Activated CD8-positive, alpha-beta memory T cell treated with anti-CD3 and anti-CD28 coated beads for 36 hours (primary cell): ENCODE data around the gene KCNQ4. TPM values are rescaled to one million over a fixed set of nuclear protein-coding genes. Genes with fewer than 3 reads are reported as not detected.

Experiments
- CTCF ChIA-PET: fragments of 350-600 bp; sonication (Branson Sonifier 250); formaldehyde crosslinking; loops from one replicate; lab custom pipeline; 2021; ENCODE audit warnings: antibody characterized with exemption; lab: Charles Lee
- POLR2A ChIA-PET: fragments of 350-600 bp; sonication (Branson Sonifier 250); formaldehyde crosslinking; loops from one replicate; lab custom pipeline; 2021; ENCODE audit warnings: antibody characterized with exemption; lab: Charles Lee
- total RNA-seq, 2 experiments: library from RNA; stranded (reverse); gene quantifications; one replicate each; pipeline ENCODE4 v1.2.3, GENCODE V29; 2021

KCNQ4 gene
- total RNA-seq, 2 experiments from 2014 or later: 0.17 to 0.25 TPM

DNA sequence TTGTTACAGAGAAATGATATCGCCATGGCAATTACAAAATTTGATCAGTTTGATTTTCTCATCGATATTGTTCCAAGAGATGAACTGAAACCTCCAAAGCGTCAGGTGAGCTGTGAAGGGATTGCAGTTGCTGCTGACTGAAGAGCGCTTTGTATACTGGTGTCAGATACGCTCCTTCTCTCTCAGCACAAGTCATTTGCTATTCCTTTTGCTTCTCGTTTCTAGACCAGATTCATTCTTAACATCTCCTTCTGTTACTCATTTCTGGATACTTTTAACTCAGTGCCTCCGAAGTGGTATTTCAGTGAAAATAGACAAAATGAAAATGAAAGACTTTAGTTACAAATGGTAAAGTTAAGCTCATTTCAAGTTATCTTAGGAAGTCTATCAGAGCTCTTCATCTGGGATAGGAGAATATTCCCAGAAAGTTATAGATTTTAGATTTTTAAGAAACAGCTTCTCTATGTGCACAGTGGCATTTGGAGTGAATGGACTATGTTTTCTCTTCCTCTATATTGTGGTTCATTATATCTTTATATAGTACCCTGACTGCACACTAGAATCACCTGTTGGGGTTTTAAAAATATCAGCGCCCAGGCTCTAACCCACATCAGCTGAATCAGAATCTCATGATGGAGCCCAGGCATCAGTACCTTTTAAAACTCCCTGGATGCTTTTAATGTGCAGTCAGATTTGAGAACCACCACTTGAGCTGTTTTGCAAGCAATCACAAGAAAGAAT lies 30.3 kb upstream of the KCNQ4 start:
- POLR2A ChIA-PET: interaction anchor here (0.8 kb wide), 1 partner anchor 54 kb away, joined by 4 read pairs; no protein-coding TSS in a partner anchor
- CTCF ChIA-PET: interaction anchor here (1.0 to 1.9 kb wide), 3 partner anchors 21 to 62 kb away, joined by 3 to 7 read pairs (median 3); partner anchors contain the start of gene NFYC

GRCh38 chr1:40754201-40754600 lies 29.4 kb upstream of the KCNQ4 start:
- ChIA-PET CTCF (interaction anchor here (1.9 kb wide), 1 partner anchor 20 kb away, joined by 7 read pairs; no protein-coding TSS in a partner anchor), POLR2A (no interaction called here)

- CTCF ChIA-PET: interaction anchor here (3.3 kb wide), 1 partner anchor 17 kb away, joined by 16 read pairs; no protein-coding TSS in a partner anchor
- POLR2A ChIA-PET: no interaction called here
Observed at GRCh38 chr1:40755067-40755466, 28.5 kb upstream of the KCNQ4 start.

- ChIA-PET POLR2A (no interaction called here), CTCF (interaction anchor here (3.3 kb wide), 1 partner anchor 16 kb away, joined by 16 read pairs; no protein-coding TSS in a partner anchor)
Observed at GRCh38 chr1:40756523-40756922, 27.1 kb upstream of the KCNQ4 start.

- POLR2A ChIA-PET: no interaction called here
Observed at GRCh38 chr1:40757084-40757483, 26.5 kb upstream of the KCNQ4 start.

DNA sequence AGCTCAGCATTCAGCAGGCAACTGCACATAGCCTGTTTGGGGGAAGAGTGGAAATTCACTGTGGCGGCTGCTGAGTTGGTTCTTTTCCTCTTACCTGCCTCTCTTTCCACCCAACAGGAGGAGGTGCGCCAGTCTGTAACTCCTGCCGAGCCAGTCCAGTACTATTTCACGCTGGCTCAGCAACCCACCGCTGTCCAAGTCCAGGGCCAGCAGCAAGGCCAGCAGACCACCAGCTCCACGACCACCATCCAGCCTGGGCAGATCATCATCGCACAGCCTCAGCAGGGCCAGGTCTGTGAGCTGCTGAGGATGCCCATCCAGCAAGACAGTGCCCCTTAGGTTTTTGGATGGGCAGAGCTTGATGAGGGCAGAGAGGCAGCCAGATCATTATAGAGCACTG lies 25.6 kb upstream of the KCNQ4 start:
- CTCF ChIA-PET: interaction anchor here (0.7 to 3.3 kb wide), 2 partner anchors 10 to 14 kb away, joined by 3 to 16 read pairs; no protein-coding TSS in a partner anchor
- POLR2A ChIA-PET: no interaction called here

More at GRCh38 chr1:40757084-40757483, 26.5 kb upstream of the KCNQ4 start:
- CTCF ChIA-PET: interaction anchor here (3.3 kb wide), 1 partner anchor 15 kb away, joined by 16 read pairs; no protein-coding TSS in a partner anchor

DNA sequence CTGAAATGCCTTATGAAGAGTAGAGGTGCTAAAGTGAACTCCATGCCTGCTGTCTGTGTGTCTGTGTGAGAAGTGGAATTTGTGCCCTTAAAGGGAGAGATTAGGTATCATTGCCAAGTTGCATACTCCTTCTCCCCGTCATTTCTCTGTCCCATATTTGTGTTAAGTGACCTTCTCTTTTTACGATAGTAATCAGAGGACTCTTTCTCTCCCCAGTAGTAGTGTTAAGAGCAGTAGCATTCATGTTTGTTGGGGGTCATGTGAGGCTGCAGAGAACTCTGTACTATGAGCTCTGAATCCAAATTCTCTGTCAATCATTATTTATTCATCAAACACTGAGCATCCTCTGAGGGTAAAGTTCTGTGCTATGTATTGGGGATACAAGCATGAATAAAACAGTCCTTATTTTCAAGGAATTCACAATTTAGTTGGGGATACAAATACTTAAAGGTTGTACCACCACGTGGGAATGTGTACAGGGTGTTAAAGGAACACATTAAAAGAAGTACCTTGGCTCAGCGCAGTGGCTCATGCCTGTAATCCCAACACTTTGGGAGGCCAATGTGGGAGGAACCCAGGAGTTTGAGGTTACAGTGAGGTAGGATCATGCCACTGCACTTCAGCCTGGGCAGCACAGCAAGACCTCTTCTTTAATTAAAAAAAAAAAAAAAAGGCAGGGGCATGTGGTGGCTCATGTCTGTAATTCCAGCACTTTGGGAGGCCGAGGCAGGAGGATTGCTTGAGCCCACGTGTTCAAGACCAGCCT lies 24.8 kb upstream of the KCNQ4 start:
- ChIA-PET CTCF (interaction anchor here (0.7 to 3.3 kb wide), 2 partner anchors 11 to 14 kb away, joined by 3 to 16 read pairs; no protein-coding TSS in a partner anchor), POLR2A (no interaction called here)

DNA sequence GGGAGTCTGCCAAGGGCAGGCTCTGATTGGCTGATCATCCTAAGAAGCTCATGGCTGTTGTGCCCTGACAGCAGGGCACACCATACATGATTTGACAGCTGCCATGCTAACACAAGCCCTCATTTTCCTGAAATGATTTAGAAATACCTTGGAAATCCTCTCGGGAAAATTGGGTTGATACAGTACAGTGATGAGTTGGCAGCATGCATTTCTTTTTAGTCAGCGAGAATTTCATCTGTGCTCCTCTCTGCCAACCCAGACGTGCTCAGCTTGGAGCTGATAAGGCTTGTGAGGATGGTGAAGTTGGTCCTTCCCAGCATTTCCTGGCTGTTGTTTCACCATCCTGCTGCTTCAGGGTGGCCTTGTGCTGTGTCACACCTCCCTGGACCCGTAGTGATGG lies 22.6 kb upstream of the KCNQ4 start:
- CTCF ChIA-PET: no interaction called here
- POLR2A ChIA-PET: no interaction called here

- CTCF ChIA-PET: no interaction called here
- POLR2A ChIA-PET: no interaction called here
Observed at GRCh38 chr1:40762144-40762923, 21.3 kb upstream of the KCNQ4 start.

DNA sequence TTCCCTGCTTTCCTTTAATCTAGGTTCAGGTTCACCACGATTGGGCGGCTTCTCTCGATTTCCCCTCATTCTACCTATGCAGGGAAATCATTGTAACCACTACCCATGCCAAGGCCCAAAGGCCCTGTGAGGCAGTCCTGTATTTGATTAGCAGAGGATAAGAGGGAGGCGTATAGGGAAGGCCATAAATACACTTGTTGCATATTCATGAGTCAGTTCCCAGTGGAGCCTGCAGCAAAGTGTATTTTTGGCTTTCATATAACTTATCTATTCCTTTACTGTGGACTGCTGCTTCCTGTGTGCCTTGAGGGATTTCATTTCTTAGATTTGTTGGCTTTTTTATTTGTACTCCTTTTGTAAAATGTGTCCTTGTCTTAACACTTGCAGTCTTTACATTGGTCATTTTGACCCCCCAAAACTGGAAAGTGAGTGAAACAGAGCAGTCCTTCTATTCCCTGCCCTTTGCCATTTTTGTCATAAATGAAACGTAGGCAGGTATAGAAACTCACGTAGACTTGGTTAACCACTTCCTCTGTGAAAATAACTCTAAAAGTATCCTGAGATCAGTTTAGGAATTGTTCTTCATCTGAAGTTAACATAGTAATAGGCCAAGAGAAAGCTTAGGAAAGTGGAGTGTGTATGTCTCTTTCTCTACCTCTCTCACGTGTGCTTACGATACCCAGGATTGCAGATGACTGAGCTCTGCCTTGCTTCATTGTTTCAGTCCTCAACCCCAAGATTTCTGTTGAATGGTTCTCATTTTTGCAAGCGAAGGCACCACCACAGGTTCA lies 19.6 kb upstream of the KCNQ4 start:
- POLR2A ChIA-PET: no interaction called here
- CTCF ChIA-PET: interaction anchor here (1.1 to 3.3 kb wide), 5 partner anchors 11 to 189 kb away, joined by 3 to 15 read pairs (median 5); partner anchors contain the start of gene NFYC

- ChIA-PET CTCF (interaction anchor here (1.2 to 3.3 kb wide), 4 partner anchors 10 to 188 kb away, joined by 5 to 15 read pairs (median 6); partner anchors contain the start of gene NFYC), POLR2A (interaction anchor here (1.0 kb wide), 1 partner anchor 75 kb away, joined by 3 read pairs; no protein-coding TSS in a partner anchor)
Observed at GRCh38 chr1:40764981-40765380, 18.6 kb upstream of the KCNQ4 start.

GRCh38 chr1:40766017-40766416 lies 17.6 kb upstream of the KCNQ4 start:
- ChIA-PET CTCF (interaction anchor here (0.8 to 3.3 kb wide), 4 partner anchors 9 to 154 kb away, joined by 3 to 15 read pairs (median 6); partner anchors contain the start of gene NFYC), POLR2A (no interaction called here)

- POLR2A ChIA-PET: no interaction called here
Observed at GRCh38 chr1:40766560-40766959, 17.0 kb upstream of the KCNQ4 start.

GRCh38 chr1:40768146-40768990 lies 15.2 kb upstream of the KCNQ4 start:
- ChIA-PET POLR2A (no interaction called here), CTCF (interaction anchor here (0.6 kb wide), 1 partner anchor 200 kb away, joined by 3 read pairs; no protein-coding TSS in a partner anchor)

More at GRCh38 chr1:40766560-40766959, 17.0 kb upstream of the KCNQ4 start:
- CTCF ChIA-PET: interaction anchor here (0.8 to 3.3 kb wide), 2 partner anchors 9 to 97 kb away, joined by 3 to 15 read pairs; no protein-coding TSS in a partner anchor

DNA sequence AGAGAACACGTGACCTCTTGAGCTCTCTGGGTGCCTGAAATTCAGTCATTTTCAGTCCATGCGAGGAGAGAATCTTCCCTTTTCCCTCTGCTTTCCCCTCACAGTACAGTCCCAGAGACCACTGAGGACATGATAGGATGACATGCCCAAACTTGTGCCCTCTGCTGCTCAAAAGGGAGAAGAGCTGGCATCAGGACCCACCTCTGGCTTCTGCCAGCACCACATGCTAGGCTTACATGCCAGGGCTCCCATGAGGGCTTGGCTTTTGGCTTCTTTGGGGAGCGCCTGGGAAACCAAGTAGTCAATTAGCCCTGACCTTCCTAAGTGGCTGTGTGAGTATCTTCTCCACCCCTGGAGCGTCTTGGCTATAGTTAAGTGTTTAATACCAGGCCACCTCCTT lies 13.8 kb upstream of the KCNQ4 start:
- CTCF ChIA-PET: interaction anchor here (1.0 to 1.1 kb wide), 2 partner anchors 179 to 183 kb away, joined by 3 read pairs; no protein-coding TSS in a partner anchor
- POLR2A ChIA-PET: no interaction called here

- CTCF ChIA-PET: interaction anchor here (1.0 to 3.6 kb wide), 3 partner anchors 14 to 182 kb away, joined by 3 to 16 read pairs (median 3); no protein-coding TSS in a partner anchor
- POLR2A ChIA-PET: no interaction called here
Observed at GRCh38 chr1:40770296-40771070, 13.1 kb upstream of the KCNQ4 start.
